OCI-LY3 (cell line): ENCODE measurements around the gene CPNE2.

Experiments used
- H2AFZ ChIP-seq: fragments of 200-600, 300-600 bp; shearing (Covaris generic); 2 replicates; pipeline ENCODE4 v1.6.0; 2014; ENCODE audit warnings: antibody characterized with exemption, low read depth, low read length
- H3K27ac ChIP-seq: fragments of 200-600, 300-600 bp; sonication (generic); 2 replicates; pipeline ENCODE4 v1.5.1; 2014; ENCODE audit warnings: mild to moderate bottlenecking, low read length, moderate library complexity, mixed read lengths
- H3K27me3 ChIP-seq: fragments of 200-600, 300-600 bp; sonication (generic); 2 replicates; pipeline ENCODE4 v1.6.1; 2014; ENCODE audit warnings: low read depth, low read length, mixed read lengths
- H3K36me3 ChIP-seq: fragments of 200-600, 300-600 bp; sonication (generic); replicated peaks from 2 replicates; pipeline ENCODE3; 2014; ENCODE audit warnings: low read depth, low read length, mixed read lengths
- H3K4me1 ChIP-seq: fragments of 300-600, 200-600 bp; sonication (generic); 2 replicates; pipeline ENCODE4 v1.6.1; 2014; ENCODE audit warnings: low read length, mixed read lengths
- H3K4me2 ChIP-seq: fragments of 200-600, 300-600 bp; sonication (generic); 2 replicates; pipeline ENCODE4 v1.6.1; 2014; ENCODE audit warnings: low read length, mixed read lengths
- H3K4me3 ChIP-seq: fragments of 300-600, 200-600 bp; sonication (generic); 2 replicates; pipeline ENCODE4 v1.5.1; 2014; ENCODE audit warnings: antibody characterized with exemption, mild to moderate bottlenecking, low read length, moderate library complexity
- H3K79me2 ChIP-seq: fragments of 300-600, 200-600 bp; shearing (Covaris generic); 2 replicates; pipeline ENCODE4 v1.6.1; 2014; ENCODE audit warnings: mild to moderate bottlenecking, low read length, mixed read lengths
- H3K9ac ChIP-seq: fragments of 300-600, 200-600 bp; shearing (Covaris generic); 2 replicates; pipeline ENCODE4 v1.6.0; 2014; ENCODE audit warnings: mild to moderate bottlenecking, low read length, moderate library complexity
- H3K9me3 ChIP-seq: fragments of 200-600, 300-600 bp; shearing (Covaris generic); 2 replicates; pipeline ENCODE4 v1.6.1; 2014; ENCODE audit warnings: low read length, mixed read lengths; ENCODE audit not compliant: insufficient read depth
- H4K20me1 ChIP-seq: fragments of 200-600, 300-600 bp; sonication (generic); 2 replicates; pipeline ENCODE4 v1.6.1; 2016; ENCODE audit warnings: low read length, mixed read lengths; ENCODE audit not compliant: insufficient read depth
- EZH2phosphoT487 ChIP-seq: fragments of 200-600 bp; shearing (Covaris generic); IDR thresholded peaks from 2 replicates; pipeline ENCODE4 v1.6.1; 2018; ENCODE audit warnings: antibody characterized with exemption, mixed run types, low read depth
- TF ChIP-seq, protein P1 (sequence below): fragments of 200-600, 300-600 bp; sonication (generic); IDR thresholded peaks from 2 replicates; pipeline ENCODE4 v1.5.1; 2014; ENCODE audit warnings: antibody characterized with exemption, low read length, low read depth

Gene CPNE2

DNA sequence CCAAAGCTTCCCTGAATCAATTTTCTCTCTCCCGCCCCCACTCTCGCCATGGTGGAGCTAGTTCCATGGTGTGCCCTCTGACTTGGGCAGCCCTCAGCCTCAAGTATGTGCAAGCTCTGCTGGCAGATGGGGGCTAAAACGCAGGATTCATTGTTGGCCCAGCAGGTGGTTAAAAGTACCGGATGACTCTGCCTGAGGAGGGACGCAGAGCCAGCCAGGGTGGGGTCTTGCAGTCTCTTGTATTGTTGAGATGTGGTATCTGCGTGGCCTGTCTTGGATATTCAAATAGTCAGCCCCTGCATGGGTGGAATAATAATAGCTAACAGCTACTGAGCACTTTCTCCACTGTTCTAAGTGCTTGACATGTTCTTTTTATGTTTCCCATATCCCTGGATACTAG, 36.7 kb upstream of the CPNE2 start:
- Histone ChIP-seq H3K27ac (no peak overlapping the region), H3K36me3 (peaks cover 26% of the 10 kb centered on the region), H3K9me3 (no peaks in the 10 kb centered on the region), H3K27me3 (no peaks in the 10 kb centered on the region), H4K20me1 (no peaks in the 10 kb centered on the region), H3K4me3 (no peak overlapping the region), H3K79me2 (no peaks in the 10 kb centered on the region), H3K9ac (no peak overlapping the region), H3K4me1 (peaks cover 16% of the 10 kb centered on the region), H3K4me2 (no peak overlapping the region), H2AFZ (no peak overlapping the region)
- TF ChIP-seq, protein P1, sequence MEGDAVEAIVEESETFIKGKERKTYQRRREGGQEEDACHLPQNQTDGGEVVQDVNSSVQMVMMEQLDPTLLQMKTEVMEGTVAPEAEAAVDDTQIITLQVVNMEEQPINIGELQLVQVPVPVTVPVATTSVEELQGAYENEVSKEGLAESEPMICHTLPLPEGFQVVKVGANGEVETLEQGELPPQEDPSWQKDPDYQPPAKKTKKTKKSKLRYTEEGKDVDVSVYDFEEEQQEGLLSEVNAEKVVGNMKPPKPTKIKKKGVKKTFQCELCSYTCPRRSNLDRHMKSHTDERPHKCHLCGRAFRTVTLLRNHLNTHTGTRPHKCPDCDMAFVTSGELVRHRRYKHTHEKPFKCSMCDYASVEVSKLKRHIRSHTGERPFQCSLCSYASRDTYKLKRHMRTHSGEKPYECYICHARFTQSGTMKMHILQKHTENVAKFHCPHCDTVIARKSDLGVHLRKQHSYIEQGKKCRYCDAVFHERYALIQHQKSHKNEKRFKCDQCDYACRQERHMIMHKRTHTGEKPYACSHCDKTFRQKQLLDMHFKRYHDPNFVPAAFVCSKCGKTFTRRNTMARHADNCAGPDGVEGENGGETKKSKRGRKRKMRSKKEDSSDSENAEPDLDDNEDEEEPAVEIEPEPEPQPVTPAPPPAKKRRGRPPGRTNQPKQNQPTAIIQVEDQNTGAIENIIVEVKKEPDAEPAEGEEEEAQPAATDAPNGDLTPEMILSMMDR: no peak
- TF ChIP-seq EZH2phosphoT487: no peak

DNA sequence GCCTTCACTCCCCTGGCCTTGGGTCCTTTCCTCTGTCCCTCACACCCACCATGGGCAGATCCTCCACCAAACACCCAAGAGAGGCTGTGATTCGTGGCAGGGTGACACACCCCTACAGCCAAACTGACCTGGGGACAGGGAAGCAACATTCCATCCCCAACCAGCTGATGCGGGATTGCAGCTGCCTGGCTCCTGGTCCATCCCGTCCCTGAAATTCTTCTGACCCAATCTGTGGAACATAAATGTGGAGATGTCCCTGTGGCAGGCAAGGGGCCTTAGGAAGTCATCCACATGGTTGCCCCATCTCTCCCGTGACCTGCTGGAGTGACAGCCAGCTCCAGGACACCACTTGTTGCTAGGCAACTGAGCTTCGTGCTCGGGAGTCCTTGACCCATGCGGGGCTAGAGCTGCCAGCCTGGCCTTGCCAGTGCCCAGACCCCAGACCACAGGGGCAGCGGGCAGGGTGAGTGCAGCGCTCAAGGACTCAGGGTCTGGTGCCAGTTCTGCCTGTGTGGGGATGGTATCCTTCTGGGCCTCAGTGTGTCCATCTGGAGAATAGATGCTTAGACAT, 34.0 kb upstream of the CPNE2 start:
- no peak overlapping the region for H3K4me2 ChIP-seq
- no peak overlapping the region for H3K27ac ChIP-seq

DNA sequence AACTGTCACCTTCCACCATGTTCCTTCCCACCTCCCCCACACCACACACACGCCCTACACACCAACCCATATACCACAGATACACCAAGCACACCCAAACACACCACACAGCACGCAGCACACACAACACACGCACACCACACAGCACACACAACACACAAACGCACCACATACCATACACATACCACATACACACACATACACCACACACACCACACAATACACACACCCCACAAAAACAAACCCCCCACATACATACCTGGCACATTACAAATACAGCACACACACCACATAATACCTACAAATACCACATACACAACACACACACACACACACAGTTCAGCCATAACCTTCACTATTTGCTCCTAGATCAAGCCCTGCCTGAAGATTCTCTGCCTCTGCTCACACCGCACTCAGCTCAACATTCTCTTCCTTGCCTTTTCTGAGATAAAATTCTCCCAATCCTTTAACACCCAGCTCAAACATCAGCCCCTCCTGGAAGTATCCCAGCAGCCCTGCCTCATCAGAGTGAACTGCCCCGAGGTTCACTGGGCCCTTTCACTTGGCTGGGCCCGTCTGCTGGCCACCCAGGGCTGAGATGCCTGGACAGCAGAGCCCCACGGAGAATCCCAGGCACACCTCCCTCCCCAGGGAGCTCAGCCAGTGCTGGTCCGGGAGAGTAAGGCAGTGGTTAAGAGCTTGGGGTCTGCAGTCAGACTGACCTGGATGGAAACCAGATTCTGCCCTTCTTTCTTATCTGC, 31.9 kb upstream of the CPNE2 start:
- no peak overlapping the region for H2AFZ ChIP-seq
- H3K79me2 ChIP-seq: no peaks in the 10 kb centered on the region
- H3K36me3 ChIP-seq: peaks cover 4% of the 10 kb centered on the region
- H3K4me3 ChIP-seq: no peak overlapping the region
- H3K9ac ChIP-seq: no peak overlapping the region
- no peaks in the 10 kb centered on the region for H3K4me1 ChIP-seq
- no peak overlapping the region for H3K27ac ChIP-seq
- no peaks in the 10 kb centered on the region for H4K20me1 ChIP-seq
- H3K27me3 ChIP-seq: no peaks in the 10 kb centered on the region
- H3K4me2 ChIP-seq: no peak overlapping the region
- no peaks in the 10 kb centered on the region for H3K9me3 ChIP-seq
- TF ChIP-seq, protein P1: no peak
- no peak for TF ChIP-seq EZH2phosphoT487

More for the DNA sequence above, 34.0 kb upstream of the CPNE2 start:
- no peaks in the 10 kb centered on the region for H3K9me3 ChIP-seq
- no peaks in the 10 kb centered on the region for H4K20me1 ChIP-seq
- H3K9ac ChIP-seq: no peak overlapping the region
- H3K27me3 ChIP-seq: no peaks in the 10 kb centered on the region
- no peak overlapping the region for H3K4me3 ChIP-seq
- peaks cover 8% of the 10 kb centered on the region for H3K36me3 ChIP-seq
- no peaks in the 10 kb centered on the region for H3K79me2 ChIP-seq
- peaks cover 4% of the 10 kb centered on the region; the same call in 1 of the 2 replicates for H3K4me1 ChIP-seq
- no peak overlapping the region for H2AFZ ChIP-seq
- TF ChIP-seq EZH2phosphoT487: no peak
- TF ChIP-seq, protein P1: no peak

DNA sequence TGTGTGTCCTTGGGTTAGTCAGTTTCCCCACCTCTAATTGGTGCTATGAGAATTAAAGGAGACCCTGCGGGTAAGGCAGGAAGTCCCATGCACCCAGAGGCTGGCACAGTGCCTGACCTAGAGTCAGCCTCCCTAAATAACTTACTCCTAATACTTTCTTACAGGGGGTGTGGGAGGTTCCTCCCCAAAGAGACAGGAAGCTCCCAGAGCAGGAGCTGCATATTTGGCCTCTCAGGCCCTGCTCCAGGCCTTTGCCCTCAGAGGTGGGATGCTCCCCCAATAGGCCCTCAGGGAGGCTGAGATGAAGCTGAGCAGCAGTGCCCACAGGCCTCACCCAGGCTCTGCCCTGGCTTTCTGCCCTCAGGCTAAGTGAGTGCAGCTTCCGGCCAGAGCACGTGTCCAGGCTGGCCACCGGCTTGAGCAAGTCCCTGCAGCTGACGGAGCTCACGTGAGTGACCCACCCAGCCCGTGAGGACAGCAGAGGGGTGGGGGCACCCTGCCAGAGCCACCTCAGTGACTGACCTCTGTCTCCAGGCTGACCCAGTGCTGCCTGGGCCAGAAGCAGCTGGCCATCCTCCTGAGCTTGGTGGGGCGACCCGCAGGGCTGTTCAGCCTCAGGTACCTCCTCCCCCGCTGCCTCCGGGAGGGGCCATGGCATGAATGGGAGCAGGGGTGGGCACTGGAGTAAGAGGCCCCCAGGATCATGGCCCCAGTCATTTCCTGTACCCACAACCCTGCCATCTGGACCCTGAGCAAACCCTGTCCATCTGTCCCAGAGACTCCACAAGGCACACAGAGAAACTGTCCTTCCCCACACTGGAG, 31.1 kb upstream of the CPNE2 start:
- H3K27me3 ChIP-seq: no peaks in the 10 kb centered on the region
- H3K4me2 ChIP-seq: no peak overlapping the region
- H3K27ac ChIP-seq: no peak overlapping the region
- H2AFZ ChIP-seq: no peak overlapping the region
- H3K9ac ChIP-seq: no peak overlapping the region
- H4K20me1 ChIP-seq: no peaks in the 10 kb centered on the region
- TF ChIP-seq, protein P1: no peak
- no peak for TF ChIP-seq EZH2phosphoT487
- H3K4me1 ChIP-seq: peaks cover 3% of the 10 kb centered on the region
- H3K79me2 ChIP-seq: no peaks in the 10 kb centered on the region
- no peaks in the 10 kb centered on the region for H3K9me3 ChIP-seq
- peaks cover 4% of the 10 kb centered on the region for H3K36me3 ChIP-seq
- H3K4me3 ChIP-seq: no peak overlapping the region
